Caco-2 (cell line): ENCODE results near the gene TDP2. TPM values are rescaled to one million over a fixed set of nuclear protein-coding genes. Genes with fewer than 3 reads are reported as not detected.

Experiments
- BruUV-seq: library from RNA; stranded (reverse); fragments of 400-500 nt; replicated peaks from 2 replicates; lab custom pipeline; 2021; lab: Mats Ljungman, UMichigan
- CTCF ChIA-PET: fragments of 300-600 bp; sonication (Branson Sonifier 250); formaldehyde crosslinking; loops from one replicate; lab custom pipeline; 2022; ENCODE audit warnings: antibody characterized with exemption; lab: Charles Lee
- POLR2A ChIA-PET: fragments of 300-600 bp; sonication (Branson Sonifier 250); formaldehyde crosslinking; loops from one replicate; lab custom pipeline; 2022; ENCODE audit warnings: antibody characterized with exemption; lab: Charles Lee
- DNase-seq, 2 experiments: peaks; one replicate each; pipeline versions ENCODE4 v3.0.0 to v3.0.0-alpha.2; 2020 to 2022
- H3K27me3 ChIP-seq: replicated peaks from 2 replicates; pipeline ENCODE4 v1.6.0; 2011; ENCODE audit warnings: low read length; ENCODE audit not compliant: control insufficient read depth, insufficient read depth
- H3K36me3 ChIP-seq: 2 replicates; pipeline ENCODE4 v1.5.1; 2011; ENCODE audit warnings: low read length; ENCODE audit not compliant: control insufficient read depth, insufficient read depth
- H3K4me1 ChIP-seq: fragments of 250-450 bp; sonication (Bioruptor Pico); 2 replicates; pipeline ENCODE4 v1.5.1; 2020; ENCODE audit warnings: mild to moderate bottlenecking
- H3K4me3 ChIP-seq: 2 replicates; pipeline ENCODE4 v1.5.1; 2011; ENCODE audit warnings: low read depth, mild to moderate bottlenecking, control low read depth, low read length
- H3K9me3 ChIP-seq: fragments of 250-450 bp; sonication (Bioruptor Pico); 2 replicates; pipeline ENCODE4 v1.5.1; 2020; ENCODE audit warnings: mild to moderate bottlenecking, moderate library complexity
- H3K27ac Mint-ChIP-seq: one replicate; pipeline ENCODE4 v1.8.0; 2022; ENCODE audit warnings: mixed read lengths; ENCODE audit not compliant: unreplicated experiment
- H3K27me3 Mint-ChIP-seq: one replicate; pipeline ENCODE4 v1.8.0; 2022; ENCODE audit warnings: mixed read lengths; ENCODE audit not compliant: insufficient read depth, unreplicated experiment
- H3K36me3 Mint-ChIP-seq: one replicate; pipeline ENCODE4 v1.8.0; 2022; ENCODE audit warnings: mild to moderate bottlenecking, mixed read lengths; ENCODE audit not compliant: insufficient read depth, unreplicated experiment
- H3K4me1 Mint-ChIP-seq: one replicate; pipeline ENCODE4 v1.8.0; 2022; ENCODE audit warnings: low read depth, mixed read lengths; ENCODE audit not compliant: unreplicated experiment
- H3K4me3 Mint-ChIP-seq: one replicate; pipeline ENCODE4 v1.8.0; 2022; ENCODE audit warnings: mild to moderate bottlenecking, moderate library complexity, mixed read lengths; ENCODE audit not compliant: unreplicated experiment
- H3K9me3 Mint-ChIP-seq: one replicate; pipeline ENCODE4 v1.8.0; 2022; ENCODE audit warnings: mixed read lengths; ENCODE audit not compliant: unreplicated experiment
- intact Hi-C: fragments of 100-400 bp; cut with micrococcal nuclease; formaldehyde crosslinking; loops from one replicate; pipeline ENCODE4 v1.10.0; 2022; ENCODE audit not compliant: unreplicated experiment
- total RNA-seq: library from RNA; stranded (reverse); gene quantifications from 2 replicates; pipeline ENCODE4 v1.2.3, GENCODE V29; 2022
- TF ChIP-seq, protein P1 (sequence below), 2 experiments: fragments of 200-600 bp in 1 of 2; IDR thresholded peaks; 1 replicate in 1 of 2; 2 replicates in 1 of 2; pipeline versions ENCODE4 v1.5.1 to v1.8.0; 2011 to 2022; ENCODE audit warnings: antibody characterized with exemption in 1 of 2, control low read depth in 1 of 2, inconsistent platforms in 1 of 2, low read depth in 1 of 2, low read length in 1 of 2, mild to moderate bottlenecking in 1 of 2, moderate library complexity in 1 of 2; ENCODE audit not compliant: insufficient read depth in 1 of 2, severe bottlenecking in 1 of 2, unreplicated experiment in 1 of 2

The TDP2 gene
- total RNA-seq, 1 experiment from 2014 or later: 46.7 TPM

DNA sequence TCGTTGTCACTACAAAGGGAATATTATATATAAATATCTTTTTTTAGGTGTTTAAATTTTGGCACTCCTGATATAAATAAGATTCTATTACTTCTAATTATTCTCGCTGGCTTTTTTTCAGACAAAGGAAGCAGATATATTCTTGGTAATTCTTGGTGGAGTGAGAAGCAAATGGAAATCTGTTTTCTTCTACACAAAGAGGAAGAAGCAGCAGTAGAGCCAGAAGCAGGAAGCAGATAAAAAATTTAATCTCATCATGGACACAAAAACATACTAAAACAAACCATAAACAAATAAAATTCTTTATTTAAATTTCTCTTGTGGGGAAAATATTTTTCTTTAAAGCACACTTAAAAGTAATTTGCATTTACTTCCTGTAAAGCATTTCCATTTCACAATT, 17.0 kb downstream of the TDP2 start:
- intact Hi-C loops: loop anchor here (10.0 kb wide), 1 partner anchor 65 kb away; no protein-coding TSS in a partner anchor
- peaks cover 1% of the 10 kb centered on the region for H3K36me3 ChIP-seq
- H3K4me1 ChIP-seq: no peaks in the 10 kb centered on the region
- no peak overlapping the region for H3K4me3 ChIP-seq
- H3K4me1 Mint-ChIP-seq: peaks cover 9% of the 10 kb centered on the region
- no peaks in the 10 kb centered on the region for H3K27me3 Mint-ChIP-seq
- TF ChIP-seq, protein P1, sequence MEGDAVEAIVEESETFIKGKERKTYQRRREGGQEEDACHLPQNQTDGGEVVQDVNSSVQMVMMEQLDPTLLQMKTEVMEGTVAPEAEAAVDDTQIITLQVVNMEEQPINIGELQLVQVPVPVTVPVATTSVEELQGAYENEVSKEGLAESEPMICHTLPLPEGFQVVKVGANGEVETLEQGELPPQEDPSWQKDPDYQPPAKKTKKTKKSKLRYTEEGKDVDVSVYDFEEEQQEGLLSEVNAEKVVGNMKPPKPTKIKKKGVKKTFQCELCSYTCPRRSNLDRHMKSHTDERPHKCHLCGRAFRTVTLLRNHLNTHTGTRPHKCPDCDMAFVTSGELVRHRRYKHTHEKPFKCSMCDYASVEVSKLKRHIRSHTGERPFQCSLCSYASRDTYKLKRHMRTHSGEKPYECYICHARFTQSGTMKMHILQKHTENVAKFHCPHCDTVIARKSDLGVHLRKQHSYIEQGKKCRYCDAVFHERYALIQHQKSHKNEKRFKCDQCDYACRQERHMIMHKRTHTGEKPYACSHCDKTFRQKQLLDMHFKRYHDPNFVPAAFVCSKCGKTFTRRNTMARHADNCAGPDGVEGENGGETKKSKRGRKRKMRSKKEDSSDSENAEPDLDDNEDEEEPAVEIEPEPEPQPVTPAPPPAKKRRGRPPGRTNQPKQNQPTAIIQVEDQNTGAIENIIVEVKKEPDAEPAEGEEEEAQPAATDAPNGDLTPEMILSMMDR (IDR thresholded peaks at IDR 0.05; ENCODE audit: insufficient read depth in 1 of 2, low read depth in 1 of 2, low read length in 1 of 2, severe bottlenecking in 1 of 2, unreplicated experiment in 1 of 2): no peak
- no peaks in the 10 kb centered on the region for H3K27me3 ChIP-seq
- no peak overlapping the region for H3K4me3 Mint-ChIP-seq
- peaks cover 18% of the 10 kb centered on the region for H3K36me3 Mint-ChIP-seq
- DNase-seq: no peak
- CTCF ChIA-PET: no interaction called here
- no peaks in the 10 kb centered on the region for H3K9me3 Mint-ChIP-seq
- BruUV-seq: no TSS peak
- no peak overlapping the region for H3K27ac Mint-ChIP-seq
- POLR2A ChIA-PET: no interaction called here
- H3K9me3 ChIP-seq: no peaks in the 10 kb centered on the region

GRCh38 chr6:24648276-24648675, 18.4 kb downstream of the TDP2 start:
- Histone ChIP-seq H3K4me1 (no peaks in the 10 kb centered on the region), H3K4me3 (no peak overlapping the region), H3K9me3 (no peaks in the 10 kb centered on the region), H3K36me3 (no peaks in the 10 kb centered on the region; the same call in 1 of the 2 replicates), H3K27me3 (no peaks in the 10 kb centered on the region)
- H3K9me3 Mint-ChIP-seq: no peaks in the 10 kb centered on the region
- no peaks in the 10 kb centered on the region for H3K27me3 Mint-ChIP-seq
- ChIA-PET CTCF (no interaction called here), POLR2A (interaction anchor here (0.6 kb wide), 1 partner anchor 357 kb away, joined by 4 read pairs; no protein-coding TSS in a partner anchor)
- H3K36me3 Mint-ChIP-seq: peaks cover 18% of the 10 kb centered on the region
- intact Hi-C loops: loop anchor here (10.0 kb wide), 1 partner anchor 63 kb away; no protein-coding TSS in a partner anchor
- TF ChIP-seq, protein P1 (IDR thresholded peaks at IDR 0.05; ENCODE audit: insufficient read depth in 1 of 2, low read depth in 1 of 2, low read length in 1 of 2, severe bottlenecking in 1 of 2, unreplicated experiment in 1 of 2): no peak
- H3K4me1 Mint-ChIP-seq: peaks cover 9% of the 10 kb centered on the region
- H3K4me3 Mint-ChIP-seq: no peak overlapping the region
- DNase-seq: no peak
- BruUV-seq: no TSS peak
- H3K27ac Mint-ChIP-seq: no peak overlapping the region

GRCh38 chr6:24646771-24647170, 19.9 kb downstream of the TDP2 start:
- ChIA-PET CTCF (no interaction called here), POLR2A (no interaction called here)
- intact Hi-C loops: loop anchor here (2.0 to 10.0 kb wide), 3 partner anchors 20 to 62 kb away; partner anchors contain the start of genes ACOT13 and TDP2
- no peaks in the 10 kb centered on the region for H3K27me3 ChIP-seq
- H3K27ac Mint-ChIP-seq: peak overlapping the region; percentile 87
- peaks cover 8% of the 10 kb centered on the region for H3K36me3 Mint-ChIP-seq
- H3K36me3 ChIP-seq: no peaks in the 10 kb centered on the region
- H3K27me3 Mint-ChIP-seq: no peaks in the 10 kb centered on the region
- H3K4me3 ChIP-seq: peak overlapping the region; percentile 54
- H3K9me3 ChIP-seq: no peaks in the 10 kb centered on the region
- BruUV-seq: no TSS peak
- DNase-seq: no peak
- H3K4me1 ChIP-seq: no peaks in the 10 kb centered on the region
- H3K4me1 Mint-ChIP-seq: peaks cover 9% of the 10 kb centered on the region
- TF ChIP-seq, protein P1 (IDR thresholded peaks at IDR 0.05; ENCODE audit: insufficient read depth in 1 of 2, low read depth in 1 of 2, low read length in 1 of 2, severe bottlenecking in 1 of 2, unreplicated experiment in 1 of 2): no peak
- H3K4me3 Mint-ChIP-seq: peak overlapping the region; percentile 88
- no peaks in the 10 kb centered on the region for H3K9me3 Mint-ChIP-seq
